KMS-11 (cell line): Measurements from ENCODE around the gene EDA.

Experiments used
- H2AFZ ChIP-seq: fragments of 200-600 bp; sonication (generic); 2 replicates; pipeline ENCODE4 v1.6.1; 2016; ENCODE audit warnings: antibody characterized with exemption, mixed run types, low read depth
- H3K27ac ChIP-seq: fragments of 200-600 bp; sonication (generic); 2 replicates; pipeline ENCODE4 v1.6.1; 2016; ENCODE audit warnings: mild to moderate bottlenecking, mixed run types
- H3K27me3 ChIP-seq: fragments of 200-600 bp; sonication (generic); 2 replicates; pipeline ENCODE4 v1.6.1; 2017; ENCODE audit warnings: mild to moderate bottlenecking, low read depth, mixed run types, moderate library complexity; ENCODE audit not compliant: insufficient read depth
- H3K36me3 ChIP-seq: fragments of 200-600 bp; sonication (generic); 2 replicates; pipeline ENCODE4 v1.6.1; 2017; ENCODE audit warnings: mild to moderate bottlenecking, mixed run types; ENCODE audit not compliant: insufficient read depth
- H3K4me1 ChIP-seq: fragments of 200-600 bp; sonication (generic); 2 replicates; pipeline ENCODE4 v1.6.1; 2016; ENCODE audit warnings: mild to moderate bottlenecking, low read depth, mixed run types; ENCODE audit not compliant: poor library complexity, severe bottlenecking
- H3K4me2 ChIP-seq: fragments of 200-600 bp; sonication (generic); 2 replicates; pipeline ENCODE4 v1.7.0; 2016; ENCODE audit warnings: mild to moderate bottlenecking, mixed run types
- H3K4me3 ChIP-seq: fragments of 200-600 bp; sonication (generic); IDR thresholded peaks from 2 replicates; pipeline ENCODE4 v1.6.1; 2017; ENCODE audit warnings: low read depth, low read length, mixed read lengths; ENCODE audit not compliant: insufficient read depth
- H3K79me2 ChIP-seq: fragments of 200-600 bp; sonication (generic); 2 replicates; pipeline ENCODE4 v1.6.1; 2016; ENCODE audit warnings: low read depth, mixed run types; ENCODE audit not compliant: insufficient read depth
- H3K9ac ChIP-seq: fragments of 200-600 bp; sonication (generic); 2 replicates; pipeline ENCODE4 v1.6.1; 2016; ENCODE audit warnings: mild to moderate bottlenecking, mixed run types
- H4K20me1 ChIP-seq: fragments of 200-600 bp; sonication (generic); 2 replicates; pipeline ENCODE4 v1.6.1; 2016; ENCODE audit warnings: mild to moderate bottlenecking, mixed run types; ENCODE audit not compliant: insufficient read depth
- TF ChIP-seq, protein P1 (sequence below): fragments of 200-600 bp; sonication (generic); conservative IDR thresholded peaks from 2 replicates; pipeline ENCODE4 v1.6.1; 2017; ENCODE audit warnings: low read depth, mild to moderate bottlenecking, antibody characterized with exemption, low read length, moderate library complexity, mixed read lengths

The EDA gene

GRCh38 chrX:69919749-69920148 lies 303.8 kb downstream of the EDA start:
- Histone ChIP-seq H3K79me2 (no peaks in the 10 kb centered on the region), H3K4me2 (no peak overlapping the region), H3K27ac (no peak overlapping the region), H3K9ac (no peak overlapping the region), H2AFZ (no peak overlapping the region), H4K20me1 (no peaks in the 10 kb centered on the region), H3K4me1 (no peaks in the 10 kb centered on the region), H3K4me3 (no peak overlapping the region), H3K36me3 (no peaks in the 10 kb centered on the region), H3K27me3 (no peaks in the 10 kb centered on the region)
- TF ChIP-seq, protein P1, sequence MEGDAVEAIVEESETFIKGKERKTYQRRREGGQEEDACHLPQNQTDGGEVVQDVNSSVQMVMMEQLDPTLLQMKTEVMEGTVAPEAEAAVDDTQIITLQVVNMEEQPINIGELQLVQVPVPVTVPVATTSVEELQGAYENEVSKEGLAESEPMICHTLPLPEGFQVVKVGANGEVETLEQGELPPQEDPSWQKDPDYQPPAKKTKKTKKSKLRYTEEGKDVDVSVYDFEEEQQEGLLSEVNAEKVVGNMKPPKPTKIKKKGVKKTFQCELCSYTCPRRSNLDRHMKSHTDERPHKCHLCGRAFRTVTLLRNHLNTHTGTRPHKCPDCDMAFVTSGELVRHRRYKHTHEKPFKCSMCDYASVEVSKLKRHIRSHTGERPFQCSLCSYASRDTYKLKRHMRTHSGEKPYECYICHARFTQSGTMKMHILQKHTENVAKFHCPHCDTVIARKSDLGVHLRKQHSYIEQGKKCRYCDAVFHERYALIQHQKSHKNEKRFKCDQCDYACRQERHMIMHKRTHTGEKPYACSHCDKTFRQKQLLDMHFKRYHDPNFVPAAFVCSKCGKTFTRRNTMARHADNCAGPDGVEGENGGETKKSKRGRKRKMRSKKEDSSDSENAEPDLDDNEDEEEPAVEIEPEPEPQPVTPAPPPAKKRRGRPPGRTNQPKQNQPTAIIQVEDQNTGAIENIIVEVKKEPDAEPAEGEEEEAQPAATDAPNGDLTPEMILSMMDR = no peak

GRCh38 chrX:69932323-69932722 lies 316.4 kb downstream of the EDA start:
- TF ChIP-seq, protein P1 = no peak
- H3K27ac ChIP-seq = no peak overlapping the region
- no peaks in the 10 kb centered on the region for H3K27me3 ChIP-seq
- no peaks in the 10 kb centered on the region for H3K4me1 ChIP-seq
- H3K36me3 ChIP-seq = no peaks in the 10 kb centered on the region
- H4K20me1 ChIP-seq = no peaks in the 10 kb centered on the region
- H3K4me2 ChIP-seq = no peak overlapping the region
- no peak overlapping the region for H3K9ac ChIP-seq
- H3K79me2 ChIP-seq = no peaks in the 10 kb centered on the region
- no peak overlapping the region for H2AFZ ChIP-seq
- no peak overlapping the region for H3K4me3 ChIP-seq

DNA sequence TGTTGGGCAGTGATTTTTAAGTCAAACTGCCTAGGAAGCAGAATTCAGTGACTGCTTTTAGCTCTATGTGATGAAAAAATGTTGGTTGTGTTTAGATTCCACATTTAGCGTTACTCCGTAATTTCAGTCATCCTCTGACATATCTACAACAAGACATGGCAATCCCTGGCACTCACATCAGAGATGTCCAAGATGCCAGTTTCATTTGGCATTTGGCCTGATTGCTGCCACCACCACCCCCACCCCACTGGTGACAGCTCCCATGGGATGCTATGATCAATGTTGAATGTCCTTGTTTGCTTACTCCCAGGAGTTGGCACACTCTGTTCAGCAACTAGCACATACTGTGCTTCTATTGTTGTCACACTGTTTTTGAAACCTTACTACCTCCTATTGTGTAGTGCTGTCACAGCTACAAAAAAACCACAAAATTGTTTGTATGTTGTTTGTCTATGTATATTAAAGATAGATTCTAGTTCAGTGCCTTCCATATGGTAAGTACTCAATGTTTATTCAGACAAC lies 332.4 kb downstream of the EDA start:
- Histone ChIP-seq H3K4me1 (no peaks in the 10 kb centered on the region), H2AFZ (no peak overlapping the region), H3K27ac (no peak overlapping the region), H3K4me2 (no peak overlapping the region), H3K27me3 (no peaks in the 10 kb centered on the region), H4K20me1 (no peaks in the 10 kb centered on the region), H3K4me3 (no peak overlapping the region), H3K79me2 (no peaks in the 10 kb centered on the region), H3K9ac (no peak overlapping the region), H3K36me3 (no peaks in the 10 kb centered on the region)
- TF ChIP-seq, protein P1 = no peak

DNA sequence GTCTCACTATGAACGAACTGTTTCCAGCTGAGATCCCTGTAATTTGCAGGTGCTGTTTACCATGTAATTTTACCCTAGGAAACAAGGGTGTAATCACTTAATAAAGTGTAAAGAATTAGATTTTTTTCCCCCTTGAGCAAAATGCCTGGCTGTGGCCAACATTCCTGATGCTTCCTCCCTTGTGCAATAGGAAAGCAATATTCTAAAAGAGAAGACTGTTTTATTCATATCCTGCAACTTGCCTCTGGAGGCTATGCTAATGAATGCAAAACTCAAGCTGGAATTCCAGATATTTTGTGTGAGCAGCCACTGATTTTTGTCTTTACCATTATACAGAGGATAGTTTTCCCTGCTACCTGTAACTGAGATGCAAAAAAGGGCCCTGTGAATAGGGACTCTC lies 335.8 kb downstream of the EDA start:
- H3K27me3 ChIP-seq = no peaks in the 10 kb centered on the region
- TF ChIP-seq, protein P1 = no peak
- no peak overlapping the region for H3K9ac ChIP-seq
- H3K4me1 ChIP-seq = no peaks in the 10 kb centered on the region
- H3K79me2 ChIP-seq = no peaks in the 10 kb centered on the region
- no peak overlapping the region for H3K4me2 ChIP-seq
- no peaks in the 10 kb centered on the region for H4K20me1 ChIP-seq
- H3K27ac ChIP-seq = no peak overlapping the region
- no peak overlapping the region for H3K4me3 ChIP-seq
- no peaks in the 10 kb centered on the region for H3K36me3 ChIP-seq
- H2AFZ ChIP-seq = no peak overlapping the region
